ENCODE results near the gene IFI27L1.

Gene IFI27L1

GRCh38 chr14:94135476-94135875 is 54.4 kb downstream of the IFI27L1 start:
- H3K4me3 ChIP-seq (ENCODE audit: low read depth, low read length): no peak overlapping the region
- TF ChIP-seq, protein P1, sequence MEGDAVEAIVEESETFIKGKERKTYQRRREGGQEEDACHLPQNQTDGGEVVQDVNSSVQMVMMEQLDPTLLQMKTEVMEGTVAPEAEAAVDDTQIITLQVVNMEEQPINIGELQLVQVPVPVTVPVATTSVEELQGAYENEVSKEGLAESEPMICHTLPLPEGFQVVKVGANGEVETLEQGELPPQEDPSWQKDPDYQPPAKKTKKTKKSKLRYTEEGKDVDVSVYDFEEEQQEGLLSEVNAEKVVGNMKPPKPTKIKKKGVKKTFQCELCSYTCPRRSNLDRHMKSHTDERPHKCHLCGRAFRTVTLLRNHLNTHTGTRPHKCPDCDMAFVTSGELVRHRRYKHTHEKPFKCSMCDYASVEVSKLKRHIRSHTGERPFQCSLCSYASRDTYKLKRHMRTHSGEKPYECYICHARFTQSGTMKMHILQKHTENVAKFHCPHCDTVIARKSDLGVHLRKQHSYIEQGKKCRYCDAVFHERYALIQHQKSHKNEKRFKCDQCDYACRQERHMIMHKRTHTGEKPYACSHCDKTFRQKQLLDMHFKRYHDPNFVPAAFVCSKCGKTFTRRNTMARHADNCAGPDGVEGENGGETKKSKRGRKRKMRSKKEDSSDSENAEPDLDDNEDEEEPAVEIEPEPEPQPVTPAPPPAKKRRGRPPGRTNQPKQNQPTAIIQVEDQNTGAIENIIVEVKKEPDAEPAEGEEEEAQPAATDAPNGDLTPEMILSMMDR (IDR thresholded peaks at IDR 0.05; ENCODE audit: low read depth, low read length): no peak

DNA sequence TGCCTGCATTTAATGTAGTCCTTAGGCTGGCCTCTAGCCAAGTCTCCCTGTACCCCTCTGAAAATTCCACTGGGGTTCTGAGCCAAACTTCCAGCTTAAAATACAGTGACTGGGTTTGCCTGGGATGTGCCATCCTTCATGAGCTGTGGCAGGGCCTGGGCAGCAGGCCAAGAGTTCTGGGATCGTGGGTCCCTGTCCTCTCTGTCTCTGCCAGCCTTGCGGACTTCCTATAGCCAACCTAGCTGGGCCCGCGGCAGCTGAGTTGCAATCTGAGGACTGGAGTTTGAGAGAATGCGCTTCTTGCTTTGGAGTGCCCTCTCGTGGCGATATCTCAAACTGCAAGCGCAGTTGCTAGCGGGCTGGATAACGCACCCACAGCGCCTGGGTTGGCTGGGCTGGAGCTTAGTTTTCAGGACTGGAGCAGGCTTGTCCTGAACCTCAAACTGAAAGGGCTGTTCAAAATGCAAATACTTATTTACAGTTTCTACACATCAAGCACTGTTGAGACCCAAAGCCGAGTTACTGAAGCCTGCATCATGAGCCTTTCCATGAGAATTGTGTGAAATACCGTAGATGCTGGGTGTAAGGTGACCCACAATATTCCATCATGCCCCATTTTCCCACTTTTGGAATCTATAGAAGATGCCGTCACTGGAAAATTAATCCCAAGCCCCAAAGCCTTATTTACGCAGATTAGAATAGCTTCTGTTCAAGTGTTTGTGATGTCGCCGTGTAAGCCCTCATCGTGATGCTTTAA is 55.6 kb downstream of the IFI27L1 start:
- TF ChIP-seq, protein P1 (IDR thresholded peaks at IDR 0.05; ENCODE audit: low read depth, low read length): peak; percentile 98
- H3K4me3 ChIP-seq (ENCODE audit: low read depth, low read length): no peak overlapping the region

GRCh38 chr14:94138251-94138650 is 57.1 kb downstream of the IFI27L1 start:
- no peak overlapping the region for H3K4me3 ChIP-seq (ENCODE audit: low read depth, low read length)

DNA sequence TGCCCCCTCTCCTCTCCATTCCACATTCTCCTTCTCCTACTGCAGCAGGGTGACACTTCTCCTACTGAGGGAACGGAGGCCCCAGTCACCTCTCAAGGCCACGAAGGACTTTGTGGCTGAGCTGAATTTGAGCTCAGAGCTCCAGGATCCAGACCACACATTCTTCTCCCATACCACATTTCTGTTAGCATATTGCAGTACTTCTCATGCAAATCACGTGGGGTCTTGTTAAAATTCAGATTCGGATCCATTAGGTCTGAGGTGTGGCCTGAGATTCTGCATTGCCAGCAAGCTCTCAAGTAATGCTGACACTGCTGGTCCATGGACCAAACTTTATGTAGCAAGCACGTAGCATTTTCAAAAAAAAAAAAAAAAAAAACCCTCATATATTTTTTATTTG is 57.9 kb downstream of the IFI27L1 start:
- no peak overlapping the region for H3K4me3 ChIP-seq (ENCODE audit: low read depth, low read length)
- TF ChIP-seq, protein P1 (IDR thresholded peaks at IDR 0.05; ENCODE audit: low read depth, low read length): no peak

More at GRCh38 chr14:94138251-94138650, 57.1 kb downstream of the IFI27L1 start:
- TF ChIP-seq, protein P1 (IDR thresholded peaks at IDR 0.05; ENCODE audit: low read depth, low read length): no peak

GRCh38 chr14:94139421-94139820 is 58.3 kb downstream of the IFI27L1 start:
- TF ChIP-seq, protein P1 (IDR thresholded peaks at IDR 0.05; ENCODE audit: low read depth, low read length): no peak
- no peak overlapping the region for H3K4me3 ChIP-seq (ENCODE audit: low read depth, low read length)

GRCh38 chr14:94142247-94142646 is 61.1 kb downstream of the IFI27L1 start:
- H3K4me3 ChIP-seq (ENCODE audit: low read depth, low read length): no peak overlapping the region
- TF ChIP-seq, protein P1 (IDR thresholded peaks at IDR 0.05; ENCODE audit: low read depth, low read length): no peak

DNA sequence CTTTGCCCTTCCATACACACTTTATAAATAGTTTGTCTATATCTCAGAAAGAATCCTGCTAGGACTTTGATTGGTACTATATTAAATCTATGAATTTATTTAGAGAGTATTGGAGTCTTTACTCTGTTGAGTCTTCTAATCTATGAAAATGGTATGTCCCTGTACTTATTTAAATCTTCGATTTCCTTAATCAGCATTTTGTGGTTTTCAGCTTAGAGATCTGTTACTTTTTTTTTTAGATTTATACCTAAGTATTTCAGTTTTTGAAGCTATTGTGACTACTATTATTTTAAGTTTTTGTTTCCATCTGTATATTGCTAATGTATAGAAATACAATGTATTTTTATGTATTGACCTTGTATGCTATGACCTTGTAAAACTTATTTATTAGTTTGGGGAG is 61.7 kb downstream of the IFI27L1 start:
- TF ChIP-seq, protein P1 (IDR thresholded peaks at IDR 0.05; ENCODE audit: low read depth, low read length): no peak
- H3K4me3 ChIP-seq (ENCODE audit: low read depth, low read length): no peak overlapping the region

All from WI38 (cell line).